T-helper 1 cell treated with Interleukin-12 subunit alpha and Interleukin-12 subunit beta and Interleukin-4 antibody, amounts not matched to agents 30 ng/mL and 1 ng/mL, for 36 hours (primary cell): ENCODE measurements around the gene ZNF628. TPM values are rescaled to one million over a fixed set of nuclear protein-coding genes. Genes with fewer than 3 reads are reported as not detected.

Experiments
- intact Hi-C: fragments of 100-400 bp; cut with micrococcal nuclease; formaldehyde crosslinking; loops from one replicate; pipeline ENCODE4 v1.15.1; 2024
- total RNA-seq: library from RNA; stranded (reverse); gene quantifications from 2 replicates; pipeline ENCODE4 v1.2.3, GENCODE V29; 2022

ZNF628 gene
- total RNA-seq, 1 donor from 2014 or later: 6.3 TPM

DNA sequence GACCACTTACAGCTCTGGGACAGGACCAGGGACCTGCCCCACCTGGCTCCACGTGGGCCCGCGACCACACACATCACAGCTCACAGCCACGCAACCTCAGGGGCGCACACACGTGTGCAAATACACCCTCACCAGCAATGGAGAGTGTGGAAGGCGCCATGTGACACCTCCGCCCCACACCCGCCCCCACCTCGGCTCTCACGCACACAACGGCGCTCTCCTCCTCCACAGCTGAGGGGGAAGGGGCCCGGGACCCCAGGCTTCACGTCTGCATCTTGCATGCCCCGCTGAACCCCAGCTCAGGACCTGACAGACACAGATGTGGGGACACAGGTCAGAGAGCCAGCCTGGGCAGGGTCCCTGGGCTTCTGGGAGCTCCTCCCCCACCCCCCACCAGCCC is 26.9 kb upstream of the ZNF628 start:
- intact Hi-C loops: no loop called here

DNA sequence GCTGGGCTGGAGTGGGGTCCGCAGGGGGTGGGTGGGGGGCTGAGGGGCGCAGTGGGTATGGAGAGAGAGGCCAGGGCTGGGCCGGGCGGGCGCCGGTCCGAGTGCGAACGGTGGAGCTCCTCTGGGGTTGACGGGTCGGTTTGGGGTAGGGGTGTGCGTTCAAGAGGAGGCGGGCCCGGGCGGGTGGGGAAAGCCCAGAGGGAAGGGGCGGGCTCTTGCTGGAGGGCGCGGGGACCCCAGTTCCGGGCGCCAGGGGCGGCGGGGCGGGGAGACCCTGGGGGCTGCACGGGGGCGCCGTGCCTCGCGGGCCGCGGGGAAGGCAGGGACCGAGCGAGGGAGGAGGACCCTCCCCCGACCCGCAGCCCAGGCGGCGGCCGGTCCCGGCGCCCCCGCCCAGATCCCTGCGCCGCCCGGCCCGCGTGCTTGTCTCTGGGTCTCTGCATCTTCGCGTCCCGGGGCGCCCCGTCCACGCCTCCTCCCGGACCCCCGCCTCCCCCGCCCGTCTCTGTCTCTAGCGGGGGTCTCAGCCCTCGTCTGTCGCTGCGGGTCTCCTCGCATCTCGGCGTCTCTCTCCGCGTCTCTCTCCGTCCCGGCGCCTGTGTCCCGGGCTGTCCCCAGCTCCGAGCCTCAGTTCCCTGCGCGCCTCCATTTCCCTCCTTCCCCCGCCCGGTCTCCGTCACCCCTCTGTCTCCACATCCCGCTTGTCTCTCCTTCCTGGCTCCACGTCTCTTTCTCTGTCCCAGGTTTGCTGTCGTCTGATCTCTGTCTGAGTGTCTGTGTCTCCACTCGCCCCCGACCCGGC is 25.1 kb upstream of the ZNF628 start:
- intact Hi-C loops: no loop called here

DNA sequence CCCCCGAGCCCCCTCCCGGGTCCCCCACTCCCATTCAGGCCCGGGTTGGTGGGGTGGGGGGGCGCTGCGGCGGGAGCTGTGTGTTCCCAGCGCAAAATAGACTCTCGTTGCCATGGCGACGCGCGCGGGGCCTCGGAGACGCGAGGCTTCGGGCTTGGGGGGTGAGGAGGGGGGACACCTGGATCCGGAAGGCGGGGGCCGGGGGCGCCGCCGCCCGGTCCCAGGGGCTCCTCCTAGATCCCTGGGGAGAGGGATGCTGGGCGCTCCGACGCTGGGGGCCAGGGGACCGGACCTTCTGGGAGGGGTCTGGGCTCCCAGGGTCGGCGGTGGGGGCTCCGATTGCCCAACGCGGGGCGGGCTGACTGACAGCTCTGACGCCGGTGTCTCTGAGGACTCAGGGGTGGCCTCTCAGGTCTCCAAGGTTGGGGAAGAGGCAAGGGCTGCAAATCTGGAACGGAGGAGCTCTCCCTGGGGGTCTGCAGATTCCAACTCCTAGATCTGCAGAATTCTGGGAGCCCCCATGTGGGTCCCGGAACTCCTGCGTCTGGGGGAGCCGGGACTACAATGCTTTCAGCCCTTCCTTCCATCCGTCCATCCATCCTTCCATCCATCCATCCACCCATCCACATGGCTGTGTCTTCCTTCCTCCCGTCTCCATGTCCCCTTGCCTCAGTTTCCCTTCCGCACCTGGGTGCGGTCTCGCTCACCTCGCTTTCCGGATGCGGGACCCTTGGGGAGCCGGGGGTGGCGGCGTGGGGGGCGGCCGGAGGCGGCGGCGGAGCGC is 24.3 kb upstream of the ZNF628 start:
- intact Hi-C loops: no loop called here

DNA sequence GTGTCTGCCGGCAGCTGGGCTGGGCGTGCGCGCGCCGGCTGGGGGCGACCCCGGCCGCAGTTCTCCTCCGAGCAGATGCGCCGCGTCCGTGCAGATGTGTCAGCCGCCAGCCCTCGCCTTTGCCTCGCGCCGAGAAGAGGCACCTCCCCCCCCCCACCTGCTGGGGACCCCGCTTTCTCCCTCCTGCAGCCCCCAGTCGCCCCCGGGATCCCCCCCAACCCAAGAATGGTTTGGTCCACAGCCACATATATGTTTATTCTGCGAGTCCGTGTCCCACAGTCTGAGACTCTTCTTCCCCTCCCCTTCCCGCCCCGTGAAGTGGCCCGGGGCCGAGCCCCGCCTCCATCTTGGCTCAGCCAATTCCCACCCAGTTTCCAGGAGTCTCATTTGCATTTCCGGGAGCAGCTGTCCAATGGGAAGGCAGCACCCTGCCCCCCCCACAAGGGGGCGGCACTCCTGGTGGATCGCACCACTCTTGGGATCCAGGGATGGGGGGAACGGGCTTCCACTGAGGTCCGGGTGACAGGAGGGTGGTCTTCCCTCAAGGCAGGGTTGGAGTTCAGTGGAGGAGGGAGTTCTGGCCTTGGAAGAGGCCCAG is 23.6 kb upstream of the ZNF628 start:
- intact Hi-C loops: no loop called here

DNA sequence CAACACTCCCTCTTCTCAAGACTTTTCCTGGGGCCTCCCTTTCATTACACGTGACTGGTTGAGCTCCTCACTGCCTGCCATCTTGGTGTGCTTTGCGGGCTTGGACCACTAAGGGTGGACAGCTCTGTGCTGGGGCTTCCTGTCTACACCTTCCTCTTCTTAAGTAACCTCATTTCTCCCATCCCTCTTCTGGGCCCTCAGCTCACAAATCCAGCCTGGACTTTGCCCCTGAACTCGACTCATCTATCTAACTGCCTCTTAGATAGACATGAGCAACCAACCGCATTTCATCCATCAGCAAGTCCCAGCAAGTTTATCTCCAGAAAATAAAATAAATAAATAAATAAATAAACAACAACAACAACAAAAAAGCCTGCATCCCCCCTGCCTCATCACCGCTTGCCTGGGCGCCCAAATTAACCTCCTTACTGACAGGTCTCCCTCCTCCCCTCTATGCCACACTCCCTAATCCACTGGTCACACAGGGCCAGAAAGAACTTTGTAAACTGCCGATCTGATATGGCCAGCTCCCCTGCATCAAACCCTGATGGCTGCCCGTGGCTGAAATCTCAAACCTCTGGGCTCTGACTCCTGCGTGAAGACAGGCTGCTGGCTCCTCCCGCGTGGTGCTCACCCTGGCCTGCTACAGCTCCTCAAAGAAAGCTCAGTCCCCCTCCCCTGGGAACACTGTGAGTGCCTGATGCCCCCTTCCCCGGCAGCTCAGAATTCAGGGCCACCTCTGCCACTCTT is 22.7 kb upstream of the ZNF628 start:
- intact Hi-C loops: loop anchor here (1.0 to 2.0 kb wide), 2 partner anchors 161 to 312 kb away; no protein-coding TSS in a partner anchor

DNA sequence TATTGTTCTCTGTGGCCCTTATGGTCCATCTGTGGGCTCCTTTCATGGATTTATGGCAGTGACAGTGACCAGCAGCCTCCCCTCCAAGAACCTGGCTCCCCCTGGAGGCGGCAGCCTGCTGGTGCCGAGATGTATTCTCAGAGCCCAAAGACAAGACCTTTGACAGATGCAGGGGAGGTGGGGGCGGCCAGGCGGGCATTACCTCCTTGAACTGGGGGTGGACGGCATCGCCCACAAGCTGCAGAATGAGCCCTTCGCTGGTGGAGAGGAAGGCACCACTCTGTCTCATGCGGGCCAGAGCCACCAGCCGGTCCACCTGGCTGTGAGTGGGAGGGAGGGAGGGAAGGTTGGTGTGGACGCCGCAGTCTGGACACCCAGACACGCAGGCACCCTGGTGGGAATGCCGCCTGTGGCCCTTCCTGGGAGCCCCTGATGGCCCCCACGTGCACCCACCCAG is 21.6 kb upstream of the ZNF628 start:
- intact Hi-C loops: loop anchor here (1.0 to 2.0 kb wide), 2 partner anchors 162 to 314 kb away; no protein-coding TSS in a partner anchor

DNA sequence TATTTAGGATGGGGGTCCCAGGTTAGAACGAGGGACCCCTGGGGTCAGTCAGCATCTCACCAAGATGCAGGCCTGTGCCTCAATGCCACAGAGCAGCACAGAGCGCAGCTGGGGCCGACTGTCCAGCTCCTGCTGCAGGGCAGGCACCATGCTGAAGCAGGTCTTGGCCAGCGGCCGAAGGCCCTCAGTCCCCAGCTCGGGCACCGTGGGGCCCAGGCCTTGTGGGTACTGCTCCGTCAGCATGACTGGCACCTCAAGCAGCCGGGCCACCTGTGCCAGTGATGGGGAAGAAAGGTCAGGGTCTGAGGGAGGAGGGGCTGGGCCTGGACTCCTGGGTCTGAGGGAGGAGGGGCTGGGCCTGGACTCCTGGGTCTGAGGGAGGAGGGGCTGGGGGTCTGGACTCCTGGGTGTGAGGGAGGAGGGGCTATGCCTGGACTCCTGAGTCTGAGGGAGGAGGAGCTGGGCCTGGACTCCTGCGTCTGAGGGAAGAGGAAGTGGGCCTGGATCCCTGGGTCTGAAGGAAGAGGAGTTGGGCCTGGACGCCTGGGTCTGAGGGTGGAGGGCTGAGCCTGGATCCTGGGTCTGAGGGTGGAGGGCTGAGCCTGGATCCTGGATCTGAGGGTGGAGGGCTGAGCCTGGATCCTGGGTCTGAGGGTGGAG is 20.7 kb upstream of the ZNF628 start:
- intact Hi-C loops: loop anchor here (2.0 kb wide), 1 partner anchor 163 kb away; no protein-coding TSS in a partner anchor

DNA sequence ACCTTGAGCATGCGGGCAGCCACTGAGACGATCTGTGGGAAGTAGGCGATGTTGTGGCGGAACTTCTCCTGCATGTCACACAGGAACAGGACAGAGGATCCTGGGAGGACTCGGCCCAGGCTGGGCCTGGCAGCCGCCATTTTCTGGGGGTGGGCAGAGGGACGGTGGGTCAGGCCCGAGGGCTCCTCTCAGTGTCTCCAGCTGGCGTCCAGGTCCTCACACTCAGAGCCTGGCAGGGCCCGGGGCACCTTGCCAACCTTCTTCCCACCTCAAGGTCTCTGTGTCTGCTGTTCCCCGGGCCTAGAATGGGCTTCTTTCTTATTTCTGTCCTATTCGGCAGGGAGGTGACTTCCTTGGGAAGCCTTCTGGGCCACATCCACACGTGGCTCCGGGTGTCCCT is 20.1 kb upstream of the ZNF628 start:
- intact Hi-C loops: no loop called here

DNA sequence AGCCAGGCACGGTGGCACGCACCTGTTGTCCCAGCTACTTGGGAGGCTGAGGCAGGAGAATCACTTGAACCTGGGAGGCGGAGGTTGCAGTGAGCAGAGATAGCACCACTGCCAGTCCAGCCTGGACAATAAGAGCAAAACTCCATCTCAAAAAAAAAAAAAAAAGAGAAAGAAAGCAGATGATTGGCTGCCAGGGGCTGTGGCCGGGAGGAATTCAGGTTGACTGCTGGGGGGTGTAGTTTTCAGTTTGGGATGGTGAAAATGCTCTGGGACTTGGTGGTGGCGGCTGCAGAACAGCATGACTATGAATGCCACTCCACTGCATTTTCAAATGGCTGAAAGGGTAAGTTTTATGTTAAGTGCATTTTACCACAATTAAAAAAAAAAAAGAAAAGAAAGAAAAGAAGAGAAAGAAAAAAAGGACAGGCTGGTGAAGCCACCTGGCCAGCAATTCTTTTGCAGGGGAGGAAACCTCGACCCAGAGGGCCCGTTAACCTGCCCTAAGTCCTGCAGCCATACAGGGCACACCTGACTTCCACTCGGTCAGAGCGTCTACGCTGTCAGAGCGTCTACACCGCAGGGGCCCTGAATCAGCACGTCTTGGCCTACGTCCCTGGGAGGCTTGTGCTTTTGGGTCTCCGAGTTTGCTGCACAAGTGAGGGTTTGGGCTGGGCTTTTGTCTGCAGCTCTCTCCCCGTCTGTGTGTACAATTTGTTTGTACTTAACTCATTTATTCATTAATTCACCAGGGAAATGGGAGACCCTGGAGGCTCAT is 18.5 kb upstream of the ZNF628 start:
- intact Hi-C loops: no loop called here

DNA sequence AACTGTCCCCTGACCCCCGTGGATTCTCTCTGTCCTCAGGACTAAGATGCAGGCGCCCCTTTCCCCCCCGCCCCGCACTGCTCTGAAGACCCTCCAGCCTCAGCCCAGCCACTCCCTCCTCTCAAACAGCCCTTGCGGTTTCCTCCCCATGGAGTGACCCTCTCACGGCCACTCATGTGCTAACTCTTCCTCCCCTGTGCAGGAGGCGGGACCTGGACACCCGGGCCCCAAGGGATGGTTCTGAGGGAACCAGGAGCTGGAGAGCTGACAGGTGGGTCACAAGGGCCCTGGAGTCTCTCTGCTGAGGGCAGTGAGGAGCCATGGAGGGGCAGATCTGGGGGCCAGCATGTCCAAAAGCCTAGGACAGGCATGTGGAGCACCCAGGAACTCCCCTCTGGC is 16.9 kb upstream of the ZNF628 start:
- intact Hi-C loops: no loop called here

DNA sequence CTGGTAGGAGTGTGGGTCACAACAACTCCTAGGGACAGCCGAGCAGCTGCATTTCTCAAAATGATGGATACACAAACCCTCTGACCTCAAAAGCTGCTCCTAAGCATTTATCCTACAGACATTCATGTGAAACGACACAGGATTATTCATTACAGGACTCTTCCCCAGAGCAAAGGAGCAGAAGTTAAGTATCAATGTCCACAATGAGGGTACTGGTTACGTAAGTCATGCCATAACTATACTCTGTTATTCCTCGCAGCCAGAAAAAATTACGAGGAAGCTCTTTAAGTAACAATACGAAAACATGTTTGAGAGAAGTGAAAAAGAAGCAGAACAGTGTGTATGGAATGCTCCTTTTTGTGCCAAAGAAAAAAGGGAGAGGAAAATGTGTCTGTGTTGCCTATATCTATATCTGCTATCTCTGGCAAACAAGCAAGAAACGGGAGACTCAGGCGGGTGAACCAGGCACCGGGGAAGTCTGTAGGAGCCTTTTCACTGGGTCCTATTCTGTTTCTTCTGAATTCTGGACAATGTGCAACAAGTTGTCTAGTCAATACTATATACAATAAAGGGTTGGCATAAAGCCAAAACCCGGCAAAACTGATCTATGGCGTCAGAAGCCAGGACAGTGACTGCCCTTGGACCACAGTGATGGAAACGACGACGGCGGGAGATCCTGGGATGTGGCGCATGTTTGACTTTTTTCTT is 16.3 kb upstream of the ZNF628 start:
- intact Hi-C loops: loop anchor here (2.0 kb wide), 2 partner anchors 159 to 179 kb away; partner anchors contain the start of gene HSPBP1

DNA sequence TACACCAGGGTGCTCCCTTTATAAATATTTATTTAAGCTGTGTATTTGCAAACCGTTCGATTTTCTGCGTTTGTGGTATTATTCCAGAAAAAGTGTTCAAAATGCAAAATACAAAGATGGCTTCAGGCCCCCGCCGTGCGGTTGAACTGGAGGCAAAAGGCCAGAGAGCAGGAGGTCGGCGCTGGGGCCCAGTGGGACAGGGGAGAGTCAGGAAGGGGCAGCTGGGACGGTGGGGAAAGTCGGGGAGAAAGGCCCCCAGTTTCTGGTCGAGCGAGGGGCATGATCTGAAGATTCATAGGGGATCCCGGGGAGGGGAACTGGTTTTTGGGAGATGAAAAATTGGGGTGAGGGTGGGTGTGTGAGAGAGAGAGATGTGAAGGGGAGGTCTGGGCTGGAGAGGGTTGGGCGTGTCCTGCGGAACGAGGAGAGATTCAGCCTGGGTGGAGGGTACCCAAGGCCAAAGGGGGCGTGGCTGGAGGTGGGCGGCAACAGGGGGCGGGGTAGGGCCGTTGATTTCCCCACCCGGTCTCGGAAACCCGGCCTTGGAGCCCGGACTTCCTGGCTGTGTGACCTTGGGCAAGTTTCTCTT is 15.7 kb upstream of the ZNF628 start:
- intact Hi-C loops: loop anchor here (1.0 to 2.0 kb wide), 13 partner anchors 16 to 996 kb away; partner anchors contain the start of genes FIZ1, HSPBP1, KMT5C and PPP6R1

DNA sequence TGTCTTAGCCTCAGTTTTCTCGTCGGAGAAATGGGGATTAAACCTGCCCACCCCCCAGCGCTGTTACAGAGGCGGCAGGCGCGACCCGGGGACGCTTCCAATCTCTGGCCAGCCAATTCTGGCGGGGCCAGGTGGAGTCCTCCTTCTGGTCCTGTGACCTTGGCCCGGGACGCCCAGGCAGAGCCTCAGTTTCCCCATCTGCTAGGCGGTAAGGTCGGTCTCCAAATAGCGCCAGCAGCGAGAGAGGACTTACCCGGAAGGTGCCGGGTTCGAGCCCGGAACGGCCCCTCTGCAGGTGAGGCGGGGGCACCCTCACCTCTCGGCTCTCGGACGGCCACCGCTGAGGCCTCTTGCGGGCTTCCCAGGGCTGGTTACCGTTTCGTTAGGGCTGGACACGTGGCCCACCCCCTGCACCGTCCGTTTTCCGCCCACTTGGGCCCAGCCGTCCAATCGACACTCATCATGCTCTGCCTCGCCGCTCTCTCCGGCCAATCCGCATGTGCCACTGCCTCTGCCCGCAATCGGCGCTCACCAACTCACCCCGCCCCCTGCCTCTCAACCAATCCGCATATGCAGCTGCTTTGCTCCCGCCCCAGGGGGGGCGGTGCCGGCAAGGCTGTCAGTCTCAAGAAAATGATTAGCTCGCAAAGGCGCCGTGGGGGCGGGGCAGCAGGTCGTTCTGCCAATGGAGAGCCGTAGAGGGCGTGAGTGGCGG is 15.0 kb upstream of the ZNF628 start, which contains the start of gene ISOC2:
TSS of gene ISOC2 (minus strand) at position 384 of the 715 bp plus-strand sequence. CDS start 5,156 bp downstream, outside the sequence.
- intact Hi-C loops: loop anchor here (1.0 to 2.0 kb wide), 13 partner anchors 15 to 997 kb away; partner anchors contain the start of genes FIZ1, HSPBP1, KMT5C and PPP6R1

DNA sequence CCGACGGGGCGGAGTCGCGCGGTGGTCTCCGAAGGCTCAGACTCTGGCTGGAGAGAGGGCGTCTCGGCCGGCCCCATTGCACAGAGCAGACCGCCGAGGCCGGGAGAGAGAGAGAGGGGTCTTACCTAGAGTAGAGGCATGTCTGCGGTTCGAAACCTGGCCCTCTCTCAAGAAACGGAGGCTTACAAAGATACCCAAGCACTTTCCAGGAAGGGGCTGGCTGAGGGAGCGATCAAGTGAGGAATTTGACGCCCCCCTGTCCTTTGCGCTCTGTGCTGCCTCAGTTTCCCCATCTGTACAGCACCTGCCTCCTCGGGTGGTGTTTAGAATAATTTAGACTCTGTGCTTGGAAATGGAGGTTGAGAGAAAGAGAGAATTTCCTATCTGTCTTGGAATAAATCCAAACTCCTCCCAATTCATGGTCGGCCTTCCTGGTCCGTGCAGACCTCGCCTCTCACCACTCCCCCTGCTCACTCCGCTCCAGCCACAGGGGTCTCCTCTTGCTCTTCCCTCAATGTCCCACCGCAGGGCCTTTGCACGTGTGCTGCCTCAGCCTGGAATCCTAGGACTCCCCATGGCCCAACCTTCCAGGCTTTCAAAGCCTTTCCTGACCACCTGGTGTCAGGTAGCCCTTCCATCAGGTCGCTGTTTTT is 14.3 kb upstream of the ZNF628 start:
- intact Hi-C loops: loop anchor here (1.0 to 2.0 kb wide), 13 partner anchors 14 to 998 kb away; partner anchors contain the start of genes FIZ1, HSPBP1, KMT5C and PPP6R1

DNA sequence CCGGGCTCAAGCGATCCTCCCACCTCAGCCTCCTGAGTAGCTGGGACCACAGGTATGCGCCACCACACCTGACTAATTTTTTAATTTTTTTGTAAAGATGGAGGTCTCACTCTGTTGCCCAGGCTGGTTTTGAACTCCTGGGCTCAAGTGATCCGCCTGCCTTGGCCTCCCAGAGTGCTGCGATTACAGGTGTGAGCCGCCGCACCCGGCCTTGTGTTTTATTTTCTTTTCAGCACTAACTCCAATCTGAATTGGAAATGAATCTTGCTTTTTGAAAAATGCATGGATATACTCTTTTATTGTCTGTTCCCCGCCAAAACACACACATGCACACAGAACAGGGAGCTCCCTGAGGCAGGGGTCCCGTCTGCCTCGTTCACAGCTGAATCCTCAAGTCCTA is 13.7 kb upstream of the ZNF628 start:
- intact Hi-C loops: no loop called here

DNA sequence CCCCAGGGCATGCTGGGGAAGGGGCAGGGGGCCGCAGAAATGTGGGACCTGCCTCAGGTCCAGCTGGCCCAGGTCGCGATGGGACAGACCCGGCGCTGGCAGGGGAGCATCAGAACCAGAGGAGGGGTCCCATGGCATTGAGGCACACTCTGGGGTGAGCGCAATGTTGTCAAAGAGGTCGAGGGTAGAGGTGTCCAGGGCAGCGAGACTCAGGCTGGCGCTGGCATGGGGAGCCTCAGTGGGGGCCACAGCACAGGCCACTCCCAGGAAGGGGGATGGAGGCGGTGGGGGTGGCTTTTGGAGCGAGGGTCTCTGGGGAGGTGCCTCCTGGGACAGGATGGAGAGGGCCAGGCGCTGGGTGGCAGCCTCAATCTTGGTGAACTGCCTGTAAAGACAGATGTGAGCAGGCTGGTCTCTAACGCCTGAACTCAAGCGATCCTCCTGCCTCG is 12.8 kb upstream of the ZNF628 start:
- intact Hi-C loops: no loop called here
